ENCODE measurements around the gene MCF2L2. TPM values are rescaled to one million over a fixed set of nuclear protein-coding genes. Genes with fewer than 3 reads are reported as not detected.
A peak's percentile ranks its signal among the peaks of the same experiment; 100 is the strongest.

The MCF2L2 gene
- total and polyA plus RNA-seq, 2 of the 13 experiments (the other 11 are each of a cell fraction or from before 2014, with no cell fraction given), result not detected

DNA sequence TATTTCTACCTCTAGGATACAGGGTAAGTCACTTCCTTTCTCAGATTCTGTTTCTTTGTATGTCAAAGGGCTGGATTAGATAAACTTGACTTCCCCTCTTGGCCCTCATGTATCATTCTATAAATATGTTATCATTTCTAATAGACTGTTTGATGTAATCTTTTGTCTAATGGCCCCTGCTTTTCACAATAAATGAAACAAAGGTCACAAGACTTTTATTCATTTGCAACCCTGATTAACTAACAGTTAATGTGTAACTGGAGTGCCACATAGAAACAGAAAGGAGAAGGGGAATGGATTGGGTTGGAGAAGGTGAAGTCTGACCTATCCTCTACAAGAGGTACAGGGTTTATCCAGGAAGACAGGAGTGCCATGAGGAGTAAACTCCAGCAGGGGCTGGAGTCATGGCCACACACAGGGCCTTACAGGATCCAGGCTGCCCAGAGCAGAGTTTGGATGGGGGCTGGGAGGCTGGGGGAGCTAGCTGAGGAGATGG, 183.4 kb downstream of the MCF2L2 start:
- CTCF ChIA-PET (ENCODE audit: low intra/inter-chr PET ratio, low total read pairs), result no interaction called here
- no peak overlapping the region for H3K9ac ChIP-seq (ENCODE audit: insufficient read depth, low read depth, low read length)
- no peak overlapping the region for H3K4me3 ChIP-seq (replicated peaks in 1 of 3; ENCODE audit: insufficient read depth in 1 of 3, low read depth in 2 of 3, low read length in 3 of 3)
- ATAC-seq, result peak; percentile 33; the same call in 2 of the 3 replicates
- H3K79me2 ChIP-seq (ENCODE audit: insufficient read depth, low read length), result no peaks in the 10 kb centered on the region
- POLR2A ChIA-PET, result no interaction called here
- FAIRE-seq, result no peak
- no peaks in the 10 kb centered on the region for H4K20me1 ChIP-seq (ENCODE audit: insufficient read depth, low read length)
- no peak for TF ChIP-seq SP140L (CRISPR knock-in tag; IDR thresholded peaks at IDR 0.05; ENCODE audit: borderline replicate concordance)
- DNase-seq (ENCODE audit: low spot score), result no peak
- H3K27ac ChIP-seq (ENCODE audit: extremely low read length, insufficient read depth, low read length), result no peak overlapping the region
- H3K9me3 ChIP-seq (ENCODE audit: low read length), result peaks cover 15% of the 10 kb centered on the region
- peaks cover 0 to 12% of the 10 kb centered on the region in 2 experiments; a peak in 1 of 5 replicates for H3K27me3 ChIP-seq (ENCODE audit: control insufficient read depth in 1 of 2, insufficient read depth in 2 of 2, low read length in 2 of 2)
- H3K4me2 ChIP-seq (ENCODE audit: low read depth, low read length), result no peak overlapping the region
- in situ Hi-C loops (cut with HindIII; ENCODE audit: extremely low pct_ligation_motif_present, low pct_unique_long_range_greater_than_20kb) (no loop called here), intact Hi-C loops (cut with micrococcal nuclease; ENCODE audit: unreplicated experiment) (no loop called here)
- no peak overlapping the region for H2AFZ ChIP-seq (ENCODE audit: low read length)
- H3K36me3 ChIP-seq (replicated peaks in 1 of 2; ENCODE audit: control insufficient read depth in 1 of 2, insufficient read depth in 2 of 2, low read length in 2 of 2), result no peaks in the 10 kb centered on the region
- BruUV-seq (replicated peaks), result no TSS peak
- no peaks in the 10 kb centered on the region for H3K4me1 ChIP-seq (ENCODE audit: insufficient read depth, low read length)

GRCh38 chr3:183244219-183244618, 184.2 kb downstream of the MCF2L2 start:
- no peaks in the 10 kb centered on the region for H3K36me3 ChIP-seq (replicated peaks in 1 of 2; ENCODE audit: control insufficient read depth in 1 of 2, insufficient read depth in 2 of 2, low read length in 2 of 2)
- intact Hi-C loops (cut with micrococcal nuclease; ENCODE audit: unreplicated experiment) (no loop called here), in situ Hi-C loops (cut with HindIII; ENCODE audit: extremely low pct_ligation_motif_present, low pct_unique_long_range_greater_than_20kb) (no loop called here)
- H3K9ac ChIP-seq (ENCODE audit: insufficient read depth, low read depth, low read length), result no peak overlapping the region
- H4K20me1 ChIP-seq (ENCODE audit: insufficient read depth, low read length), result no peaks in the 10 kb centered on the region
- peaks cover 0 to 5% of the 10 kb centered on the region in 2 experiments; a peak in 1 of 5 replicates for H3K27me3 ChIP-seq (ENCODE audit: control insufficient read depth in 1 of 2, insufficient read depth in 2 of 2, low read length in 2 of 2)
- ChIA-PET CTCF (ENCODE audit: low intra/inter-chr PET ratio, low total read pairs) (no interaction called here), POLR2A (no interaction called here)
- WGBS (ENCODE audit: low lambda C conversion rate), result 7% methylated on average over 2 of the region's 2 CpGs
- FAIRE-seq (no peak), DNase-seq (ENCODE audit: low spot score) (no peak), ATAC-seq (no peak)
- H3K4me1 ChIP-seq (ENCODE audit: insufficient read depth, low read length), result no peaks in the 10 kb centered on the region
- no peak overlapping the region for H3K4me2 ChIP-seq (ENCODE audit: low read depth, low read length)
- H3K4me3 ChIP-seq (replicated peaks in 1 of 3; ENCODE audit: insufficient read depth in 1 of 3, low read depth in 2 of 3, low read length in 3 of 3), result no peak overlapping the region
- H3K9me3 ChIP-seq (ENCODE audit: low read length), result peaks cover 15% of the 10 kb centered on the region
- H2AFZ ChIP-seq (ENCODE audit: low read length), result no peak overlapping the region
- H3K27ac ChIP-seq (ENCODE audit: extremely low read length, insufficient read depth, low read length), result no peak overlapping the region
- no TSS peak for BruUV-seq (replicated peaks)
- no peaks in the 10 kb centered on the region for H3K79me2 ChIP-seq (ENCODE audit: insufficient read depth, low read length)
- TF ChIP-seq CREB1 (IDR thresholded peaks at IDR 0.05), result no peak
- TF ChIP-seq CREB1 (CRISPR knock-in tag; IDR thresholded peaks at IDR 0.05), result no peak

Measured in HepG2 (cell line).